Measurements from ENCODE around the gene IGF1R. TPM values are rescaled to one million over a fixed set of nuclear protein-coding genes. Genes with fewer than 3 reads are reported as not detected.
A peak's percentile ranks its signal among the peaks of the same experiment; 100 is the strongest.

IGF1R gene
- total RNA-seq, 1 donor from 2014 or later: 151 TPM

DNA sequence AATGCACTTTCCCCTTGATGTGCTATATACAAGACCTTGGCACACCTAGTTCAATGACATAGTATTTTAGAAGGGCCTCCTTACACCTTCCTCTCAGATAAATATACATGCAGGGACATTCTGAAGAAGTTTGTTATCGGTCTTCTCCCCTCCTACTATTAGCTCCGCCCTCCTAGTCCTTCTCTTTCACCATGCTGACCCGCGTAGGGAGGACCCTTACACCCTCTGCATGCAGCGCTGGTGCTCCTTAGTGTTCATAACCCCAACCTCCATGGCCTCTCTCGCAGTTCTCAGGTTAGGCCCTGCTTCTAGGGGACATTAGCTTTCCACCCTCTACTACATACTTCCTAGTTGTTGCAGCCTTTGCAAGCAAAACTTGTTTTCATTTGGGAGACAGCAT is 212.8 kb downstream of the IGF1R start:
- Histone ChIP-seq H3K9me3 (no peaks in the 10 kb centered on the region), H3K27me3 (no peaks in the 10 kb centered on the region), H3K36me3 (no peaks in the 10 kb centered on the region), H3K4me1 (peaks cover 18 to 70% of the 10 kb centered on the region in 2 donors), H3K4me3 (no peak overlapping the region), H3K27ac (peak overlapping the region; percentile 92)
- intact Hi-C loops (cut with DNase I): loop anchor here (2.0 kb wide), 1 partner anchor 14 kb away; no protein-coding TSS in a partner anchor
- no peak for DNase-seq (ENCODE audit: low spot score in 2 of 2)
- TF ChIP-seq, protein P1, sequence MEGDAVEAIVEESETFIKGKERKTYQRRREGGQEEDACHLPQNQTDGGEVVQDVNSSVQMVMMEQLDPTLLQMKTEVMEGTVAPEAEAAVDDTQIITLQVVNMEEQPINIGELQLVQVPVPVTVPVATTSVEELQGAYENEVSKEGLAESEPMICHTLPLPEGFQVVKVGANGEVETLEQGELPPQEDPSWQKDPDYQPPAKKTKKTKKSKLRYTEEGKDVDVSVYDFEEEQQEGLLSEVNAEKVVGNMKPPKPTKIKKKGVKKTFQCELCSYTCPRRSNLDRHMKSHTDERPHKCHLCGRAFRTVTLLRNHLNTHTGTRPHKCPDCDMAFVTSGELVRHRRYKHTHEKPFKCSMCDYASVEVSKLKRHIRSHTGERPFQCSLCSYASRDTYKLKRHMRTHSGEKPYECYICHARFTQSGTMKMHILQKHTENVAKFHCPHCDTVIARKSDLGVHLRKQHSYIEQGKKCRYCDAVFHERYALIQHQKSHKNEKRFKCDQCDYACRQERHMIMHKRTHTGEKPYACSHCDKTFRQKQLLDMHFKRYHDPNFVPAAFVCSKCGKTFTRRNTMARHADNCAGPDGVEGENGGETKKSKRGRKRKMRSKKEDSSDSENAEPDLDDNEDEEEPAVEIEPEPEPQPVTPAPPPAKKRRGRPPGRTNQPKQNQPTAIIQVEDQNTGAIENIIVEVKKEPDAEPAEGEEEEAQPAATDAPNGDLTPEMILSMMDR (IDR thresholded peaks at IDR 0.05): no peak

DNA sequence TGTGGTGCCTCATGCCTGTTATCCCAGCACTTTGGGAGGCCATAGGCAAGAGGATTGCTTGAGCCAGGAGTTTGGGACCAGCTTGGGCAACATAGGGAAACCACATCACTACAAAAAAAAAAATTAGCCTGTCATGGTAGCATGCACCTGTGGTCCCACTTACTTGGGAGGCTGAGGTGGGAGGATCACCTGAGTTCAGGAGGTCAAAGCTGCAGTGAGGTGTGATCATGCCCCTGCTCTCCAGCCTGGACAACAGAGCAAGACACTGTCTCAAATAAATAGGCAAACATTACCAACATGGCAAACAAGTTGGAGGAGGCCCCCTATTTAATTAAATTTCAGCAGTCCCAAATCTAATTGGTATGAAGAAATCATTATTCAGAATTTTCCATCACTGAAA is 215.6 kb downstream of the IGF1R start:
- Histone ChIP-seq H3K36me3 (no peaks in the 10 kb centered on the region), H3K27ac (peak overlapping the region; percentile 92), H3K27me3 (no peaks in the 10 kb centered on the region), H3K4me3 (no peak overlapping the region), H3K4me1 (peaks cover 6 to 56% of the 10 kb centered on the region in 2 donors), H3K9me3 (no peaks in the 10 kb centered on the region)
- DNase-seq (ENCODE audit: low spot score in 2 of 2): no peak
- intact Hi-C loops (cut with DNase I): no loop called here
- TF ChIP-seq, protein P1 (IDR thresholded peaks at IDR 0.05): no peak

DNA sequence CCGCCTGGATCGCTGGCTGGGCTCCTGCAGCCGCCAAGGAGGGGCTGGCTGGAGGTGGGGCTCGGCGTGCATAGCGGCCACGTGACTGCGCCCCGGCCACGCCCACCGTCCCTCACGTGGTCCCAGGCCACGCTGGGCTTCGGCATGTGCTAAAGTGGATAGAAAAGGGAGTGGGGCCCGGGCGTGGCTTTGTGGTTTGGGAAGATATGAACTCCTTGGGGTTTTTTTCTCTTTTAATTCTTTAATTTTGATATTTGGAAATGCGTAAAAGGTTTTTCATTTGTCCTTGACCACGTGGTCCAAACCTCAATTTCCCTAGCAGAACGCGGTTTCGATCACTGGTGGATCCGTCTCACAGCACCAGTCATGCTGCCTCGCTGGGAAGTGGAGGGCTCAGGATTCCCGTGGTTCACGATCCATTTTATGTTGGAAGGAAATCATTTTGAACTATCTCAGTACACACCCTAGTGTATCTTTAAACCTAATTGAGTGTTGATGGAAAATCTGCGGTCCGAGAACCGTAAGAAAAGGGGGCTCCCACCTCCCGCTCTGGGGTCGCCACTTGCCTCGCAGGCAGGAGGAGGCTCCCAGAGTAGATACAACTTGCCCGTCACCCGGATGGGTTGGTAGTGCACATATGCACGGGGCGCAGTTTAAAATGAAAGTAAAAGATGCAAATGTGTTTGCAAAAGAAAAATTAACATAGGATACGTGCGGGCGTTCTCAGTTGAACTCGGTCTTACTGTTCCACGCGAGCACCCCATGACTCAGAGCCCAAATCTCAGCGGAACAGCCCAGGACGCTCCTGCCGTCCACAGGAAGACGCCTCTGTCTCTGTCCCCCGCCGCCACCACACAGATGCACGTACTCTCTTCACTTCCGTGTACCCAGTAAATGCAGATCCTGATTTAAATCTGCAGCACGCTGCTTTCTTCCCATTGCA is 217.3 kb downstream of the IGF1R start:
- peak overlapping the region; percentile 36 to 66 for H3K4me3 ChIP-seq
- no peaks in the 10 kb centered on the region for H3K27me3 ChIP-seq
- TF ChIP-seq, protein P1 (IDR thresholded peaks at IDR 0.05): no peak
- intact Hi-C loops (cut with DNase I): no loop called here
- peak in 1 of 2 donors; percentile 83 for DNase-seq (ENCODE audit: low spot score in 2 of 2)
- H3K27ac ChIP-seq: peak overlapping the region; percentile 67 to 69
- H3K36me3 ChIP-seq: no peaks in the 10 kb centered on the region
- no peaks in the 10 kb centered on the region for H3K9me3 ChIP-seq
- peaks cover under 1 to 41% of the 10 kb centered on the region in 2 donors for H3K4me1 ChIP-seq

DNA sequence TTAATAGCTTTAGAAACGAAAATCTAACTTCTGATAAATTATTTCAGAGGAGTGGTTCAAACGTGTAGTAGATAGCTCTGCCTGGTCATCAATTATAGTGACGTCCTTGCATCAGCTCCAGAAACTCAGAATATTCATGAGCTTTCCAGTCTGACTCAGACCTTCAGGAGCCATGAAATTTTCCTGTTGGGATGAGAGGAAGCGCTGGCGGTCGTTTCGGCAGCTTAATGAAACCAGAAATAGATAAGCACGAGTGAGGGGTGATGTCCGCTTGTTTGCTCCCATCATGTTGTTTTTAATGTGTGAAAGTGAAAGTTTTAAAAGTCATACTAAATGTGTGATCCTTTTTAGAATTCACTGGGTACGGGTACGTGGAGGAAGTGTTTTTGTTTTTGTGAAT is 218.2 kb downstream of the IGF1R start:
- intact Hi-C loops (cut with DNase I): no loop called here
- peak overlapping the region; percentile 67 to 69 for H3K27ac ChIP-seq
- peaks cover 0 to 40% of the 10 kb centered on the region in 2 donors for H3K4me1 ChIP-seq
- no peaks in the 10 kb centered on the region for H3K36me3 ChIP-seq
- TF ChIP-seq, protein P1 (IDR thresholded peaks at IDR 0.05): no peak
- DNase-seq (ENCODE audit: low spot score in 2 of 2): no peak
- H3K4me3 ChIP-seq: peak overlapping the region; percentile 31 to 66
- H3K27me3 ChIP-seq: no peaks in the 10 kb centered on the region
- no peaks in the 10 kb centered on the region for H3K9me3 ChIP-seq

DNA sequence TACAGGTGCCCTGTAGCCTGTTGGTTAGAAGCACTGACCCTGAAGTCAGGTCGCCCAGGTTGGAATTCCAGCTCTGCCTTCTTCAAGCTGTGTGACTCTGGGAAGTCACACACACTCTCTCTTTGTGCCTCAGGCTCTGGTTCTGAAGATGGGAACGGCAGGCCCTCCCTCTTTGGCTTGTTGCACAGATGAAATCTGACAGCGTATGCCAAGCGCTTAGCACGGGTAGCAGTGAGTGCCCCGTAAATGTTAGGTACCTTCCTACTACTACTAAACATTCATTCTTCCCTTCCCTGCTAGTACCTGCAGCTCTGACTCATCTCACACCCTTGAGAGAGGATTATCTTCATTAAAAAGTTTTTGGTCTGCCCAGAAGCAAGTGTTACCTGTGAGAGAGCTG is 220.2 kb downstream of the IGF1R start:
- no peak overlapping the region for H3K4me3 ChIP-seq
- peak overlapping the region; percentile 41 to 42 for H3K27ac ChIP-seq
- TF ChIP-seq, protein P1 (IDR thresholded peaks at IDR 0.05): no peak
- H3K9me3 ChIP-seq: no peaks in the 10 kb centered on the region
- intact Hi-C loops (cut with DNase I): no loop called here
- H3K36me3 ChIP-seq: no peaks in the 10 kb centered on the region
- no peaks in the 10 kb centered on the region for H3K27me3 ChIP-seq
- peaks cover 5 to 49% of the 10 kb centered on the region in 2 donors for H3K4me1 ChIP-seq
- no peak for DNase-seq (ENCODE audit: low spot score in 2 of 2)

All from ascending aorta (tissue), 2 donors.